Left hindlimb (tissue), 1 donor: ENCODE results near the gene KIAA0232.
"Not testable (repeated sequence)": the region's sequence is repeated elsewhere in the genome, so short reads cannot be mapped to it uniquely, and the experiment has no call there.

Experiments used
- DNase-seq: peaks from one replicate; pipeline ENCODE4 v3.0.0-alpha.2; 2018

The KIAA0232 gene

DNA sequence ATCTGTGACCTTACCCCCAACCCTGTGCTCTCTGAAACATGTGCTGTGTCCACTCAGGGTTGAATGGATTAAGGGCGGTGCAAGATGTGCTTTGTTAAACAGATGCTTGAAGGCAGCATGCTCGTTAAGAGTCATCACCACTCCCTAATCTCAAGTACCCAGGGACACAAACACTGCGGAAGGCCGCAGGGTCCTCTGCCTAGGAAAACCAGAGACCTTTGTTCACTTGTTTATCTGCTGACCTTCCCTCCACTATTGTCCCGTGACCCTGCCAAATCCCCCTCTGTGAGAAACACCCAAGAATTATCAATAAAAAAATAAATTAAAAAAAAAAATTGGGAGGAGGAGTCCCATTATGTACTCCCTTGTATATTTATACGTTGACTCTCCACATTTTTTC, 26.2 kb upstream of the KIAA0232 start:
- DNase-seq = not testable (repeated sequence)

DNA sequence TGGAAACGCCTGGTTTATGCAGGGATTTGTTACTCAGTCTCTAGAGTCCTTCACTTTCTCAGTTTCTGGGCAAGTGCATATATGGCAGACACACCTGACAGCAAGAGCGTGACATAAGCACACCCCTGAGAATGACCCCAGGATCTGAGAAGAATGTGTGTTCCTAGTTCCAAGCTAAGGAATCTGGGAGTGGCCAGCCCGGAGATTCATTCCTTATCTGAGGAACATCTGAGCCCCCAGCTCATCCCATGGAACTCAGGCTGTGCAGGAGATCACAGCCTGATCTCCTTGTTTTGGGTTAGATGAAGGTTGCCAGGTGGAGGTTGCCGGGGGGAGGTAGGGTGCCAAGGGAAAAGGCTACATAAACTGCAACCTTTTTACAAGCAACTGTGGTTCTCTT, 23.8 kb upstream of the KIAA0232 start:
- no peak for DNase-seq

DNA sequence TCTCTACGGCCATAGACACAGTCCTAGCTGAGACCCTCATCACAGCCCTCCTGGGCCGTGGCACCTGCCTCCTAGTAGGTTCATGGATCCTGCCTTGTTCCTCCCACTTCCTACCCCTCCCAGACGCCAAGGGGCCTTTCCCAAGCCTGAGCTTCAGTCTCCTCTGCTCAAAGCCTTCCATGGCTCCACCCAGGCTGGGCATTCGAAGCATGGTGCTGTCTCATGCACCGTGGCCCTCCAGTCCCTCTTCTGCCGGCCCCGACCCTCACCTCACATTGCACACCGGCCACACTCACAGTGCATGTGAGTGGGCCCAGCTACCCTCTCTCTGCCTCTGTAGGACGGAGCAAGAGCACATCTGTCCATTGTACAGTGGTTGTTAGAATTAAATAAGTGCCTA, 21.7 kb upstream of the KIAA0232 start:
- no peak for DNase-seq

DNA sequence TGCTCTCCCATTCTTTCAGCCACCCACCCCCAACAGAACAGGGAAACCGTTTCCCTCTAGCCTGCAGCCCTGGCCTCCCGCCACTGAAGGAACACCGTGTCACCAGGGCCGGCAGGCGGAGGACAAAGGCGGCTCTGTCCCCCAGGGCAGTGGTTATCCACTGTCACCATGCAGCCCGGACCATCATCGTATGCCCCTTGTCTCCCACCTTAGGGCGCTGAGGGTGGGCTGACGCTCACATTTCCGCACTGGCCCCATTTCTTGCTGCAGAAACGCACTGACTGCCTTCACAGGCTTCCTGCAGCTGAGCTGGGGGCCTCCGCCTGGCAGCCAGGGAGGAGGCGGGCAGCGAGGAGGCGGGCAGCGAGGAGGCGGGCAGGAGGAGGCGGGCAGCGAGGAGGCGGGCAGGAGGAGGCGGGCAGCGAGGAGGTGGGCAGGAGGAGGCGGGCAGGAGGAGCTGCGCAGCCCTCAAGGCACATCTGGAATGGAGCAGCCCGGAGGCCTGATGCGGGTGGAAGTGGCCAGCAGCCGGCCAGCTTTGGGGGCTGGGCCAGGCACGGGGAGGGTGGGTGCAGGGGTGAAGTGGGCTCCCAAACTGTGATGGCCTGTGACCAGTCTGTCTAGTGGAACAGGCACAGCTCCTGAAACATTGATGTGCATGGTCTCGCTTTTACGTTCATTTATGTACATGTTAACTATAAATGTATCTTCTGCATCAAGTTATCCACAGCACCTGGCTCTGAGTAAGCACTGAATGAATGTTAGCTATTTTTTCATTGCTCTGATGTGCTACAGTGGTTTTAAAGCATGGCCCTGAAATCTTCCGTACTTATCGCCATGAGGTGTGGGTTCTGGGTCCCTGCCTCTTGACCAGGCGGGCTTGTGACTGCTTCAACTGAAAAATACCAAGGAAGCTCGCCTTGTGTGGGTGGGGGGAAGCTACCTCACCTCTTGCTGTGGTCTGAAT, 20.6 kb upstream of the KIAA0232 start:
- no peak for DNase-seq

DNA sequence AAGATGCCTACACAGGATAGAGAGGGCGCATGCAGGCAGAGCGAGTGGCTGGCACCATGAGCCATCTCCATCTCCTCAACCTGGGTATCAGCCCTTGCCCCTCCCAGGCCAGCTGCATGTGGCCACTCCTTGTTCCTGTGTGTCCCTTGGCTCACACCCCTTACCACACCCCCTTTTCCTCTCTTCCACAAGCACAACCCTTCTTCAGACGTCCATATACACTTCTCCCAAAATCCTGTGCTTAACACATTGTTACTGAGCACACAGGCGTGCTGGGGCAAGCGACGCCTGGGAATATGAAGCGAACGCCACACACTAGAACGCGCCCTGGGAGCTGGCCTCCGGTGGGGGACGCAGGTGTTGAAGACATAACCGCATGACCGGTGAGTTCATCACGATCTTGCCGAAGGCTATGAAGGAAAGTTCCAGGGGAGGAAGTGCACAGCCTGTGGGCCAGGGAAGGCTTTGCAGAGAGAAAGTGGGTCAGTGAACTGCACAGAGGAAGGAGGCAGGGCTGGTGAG, 19.1 kb upstream of the KIAA0232 start:
- no peak for DNase-seq

DNA sequence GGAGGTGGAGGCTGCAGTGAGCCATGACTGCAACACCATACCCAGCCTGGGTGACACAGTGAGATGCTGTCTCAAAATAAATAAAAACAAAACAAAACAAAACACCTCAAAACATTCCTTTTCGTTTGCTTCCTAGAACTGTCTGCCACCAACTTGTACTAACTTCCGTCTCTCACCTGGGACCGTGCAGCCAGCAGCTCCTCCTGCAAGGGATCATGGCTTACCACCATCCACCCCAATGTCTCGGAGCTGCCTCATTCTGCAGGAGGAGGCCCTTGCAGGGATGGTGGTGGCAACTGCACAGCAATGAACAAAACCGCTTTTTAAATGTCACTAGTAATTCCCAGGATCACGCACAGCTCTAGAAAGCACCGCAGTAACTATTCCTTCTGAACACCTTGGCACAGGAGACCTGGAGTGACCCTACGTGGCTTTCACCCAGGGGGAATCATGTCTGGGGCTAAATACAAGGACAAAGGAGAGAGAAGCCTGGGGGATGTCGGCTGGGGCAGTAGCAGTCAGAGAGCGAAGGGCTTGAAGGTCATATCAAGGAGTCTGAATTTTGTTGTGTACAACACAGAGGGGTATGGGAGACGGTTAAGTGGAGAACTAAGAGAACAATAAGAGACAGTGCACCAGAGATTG, 17.4 kb upstream of the KIAA0232 start:
- DNase-seq = no peak

DNA sequence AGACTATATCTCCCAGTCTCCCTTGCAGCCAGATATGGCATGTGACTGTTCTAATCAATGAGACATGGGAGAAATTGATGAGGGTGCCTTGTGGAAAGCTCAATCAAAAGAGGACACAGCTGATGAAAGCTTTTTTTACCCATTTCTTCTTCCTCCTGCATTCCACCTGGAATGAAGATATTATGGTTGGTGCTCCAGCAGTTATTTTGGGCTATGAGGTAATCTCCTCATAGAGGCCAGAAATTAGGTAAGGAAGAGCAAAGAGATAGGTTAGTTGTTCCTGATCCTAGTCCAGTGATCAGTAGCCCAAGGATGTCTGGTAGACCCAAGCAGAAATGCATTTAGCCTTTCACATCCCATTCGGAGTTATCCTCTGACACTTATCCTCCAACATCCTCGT, 16.8 kb upstream of the KIAA0232 start:
- no peak for DNase-seq

DNA sequence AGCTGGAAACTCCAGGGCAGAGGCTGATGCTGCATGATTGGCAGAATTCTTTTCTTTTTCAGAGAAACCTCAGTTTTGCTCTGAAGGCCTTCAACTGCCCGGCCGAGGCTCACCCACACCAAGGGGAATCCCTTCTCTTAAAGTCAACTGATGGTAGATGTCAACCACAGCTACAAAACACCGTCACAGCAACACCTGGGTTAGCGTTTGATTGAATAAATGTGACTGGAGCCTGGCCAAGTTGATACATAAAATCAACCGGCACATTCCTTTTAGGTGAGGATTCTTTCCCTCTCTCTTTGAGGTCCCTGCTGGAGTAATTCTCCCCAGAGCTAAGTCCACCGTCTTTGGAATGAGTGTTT, 15.2 kb upstream of the KIAA0232 start:
- DNase-seq = no peak

DNA sequence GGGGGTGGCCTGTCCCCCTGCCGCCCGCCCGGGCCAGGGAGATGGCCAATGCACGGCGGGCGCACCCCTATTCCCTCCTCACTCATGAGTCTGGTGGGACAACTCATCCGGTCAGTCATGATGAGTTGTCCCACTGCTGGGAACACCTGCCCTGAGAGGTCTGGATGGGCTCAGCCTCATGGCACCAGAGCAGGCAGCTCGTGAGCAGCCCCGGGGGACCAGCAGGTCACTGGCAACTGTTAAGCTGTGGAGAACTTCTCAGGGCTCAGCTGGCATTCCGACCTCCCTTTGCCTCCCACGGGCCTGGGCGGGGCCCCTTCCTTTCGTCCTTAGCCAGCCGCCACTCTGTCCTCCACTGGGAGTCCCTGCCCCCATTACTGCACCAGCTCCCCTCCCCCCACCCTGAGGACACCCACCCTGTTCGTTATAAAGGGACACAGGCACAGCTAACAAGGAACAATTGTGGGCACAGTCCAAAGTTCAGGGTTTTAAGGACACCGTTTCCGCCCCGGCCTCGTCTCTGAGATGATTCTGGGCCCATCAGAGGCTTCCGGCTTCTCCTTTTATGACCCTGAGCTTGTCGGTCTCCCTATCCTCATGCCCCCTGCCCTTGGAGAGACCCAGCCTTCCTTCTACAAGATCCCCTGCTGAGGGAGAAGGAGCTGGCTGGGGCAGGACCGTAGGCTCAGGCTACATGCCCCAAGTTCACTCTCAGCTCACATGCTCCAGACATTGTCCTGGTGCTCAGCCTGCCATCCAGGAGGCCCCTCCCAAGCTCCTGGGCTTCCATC, 14.6 kb upstream of the KIAA0232 start:
- no peak for DNase-seq

DNA sequence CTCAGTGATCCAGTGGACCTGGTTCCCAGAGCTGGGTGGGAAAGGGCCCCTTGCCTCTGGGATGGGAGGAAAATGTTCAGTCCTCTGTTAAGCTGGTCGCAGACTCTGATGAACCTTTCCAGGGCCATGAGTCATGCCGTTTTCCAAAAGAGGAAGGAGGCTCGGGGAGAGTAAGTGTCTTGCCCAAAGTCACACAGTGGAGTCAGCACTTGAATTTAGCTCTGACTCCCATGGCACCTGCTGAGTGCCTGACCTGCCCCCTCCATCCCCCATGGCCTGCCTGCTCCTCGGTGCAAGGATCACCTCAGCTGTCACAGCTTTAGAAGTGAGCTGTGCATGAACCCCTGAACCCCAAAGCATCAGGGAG, 14.0 kb upstream of the KIAA0232 start:
- DNase-seq = no peak

DNA sequence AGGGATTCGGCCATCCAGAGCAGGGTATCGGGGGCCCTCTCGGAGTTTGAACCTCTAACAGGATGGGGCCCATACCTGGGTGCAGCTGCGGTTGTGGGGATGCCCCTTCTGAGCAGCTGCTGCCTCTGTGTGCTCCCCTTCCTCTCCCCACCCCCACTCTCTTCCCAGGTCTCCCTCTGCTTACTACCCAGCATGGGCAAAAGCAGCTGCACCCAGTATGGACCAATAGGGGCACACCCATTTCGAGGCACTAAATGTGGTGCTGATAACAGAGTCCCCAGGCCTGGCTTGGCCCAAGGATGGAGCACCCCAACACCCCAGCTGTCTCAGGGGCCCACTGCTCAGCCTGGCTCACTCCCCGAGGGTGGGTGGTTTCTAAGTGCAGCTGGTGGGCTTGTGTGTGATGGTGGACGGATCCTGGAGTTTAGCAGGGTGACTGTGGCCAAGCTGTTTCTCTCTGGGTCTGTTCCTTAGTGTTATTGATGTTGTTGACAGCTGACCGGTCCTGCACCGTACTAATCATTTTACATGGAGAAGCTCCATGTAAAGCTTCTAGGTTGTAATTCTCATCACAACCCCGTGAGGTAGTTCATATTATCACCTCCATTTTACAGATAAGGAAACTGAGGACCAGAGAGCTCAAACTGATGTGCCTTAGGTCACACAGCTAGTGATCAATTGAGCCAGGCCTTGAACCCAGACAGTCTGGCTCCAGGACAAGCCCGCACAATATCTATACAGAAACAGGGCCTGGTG, 13.1 kb upstream of the KIAA0232 start:
- DNase-seq = no peak

DNA sequence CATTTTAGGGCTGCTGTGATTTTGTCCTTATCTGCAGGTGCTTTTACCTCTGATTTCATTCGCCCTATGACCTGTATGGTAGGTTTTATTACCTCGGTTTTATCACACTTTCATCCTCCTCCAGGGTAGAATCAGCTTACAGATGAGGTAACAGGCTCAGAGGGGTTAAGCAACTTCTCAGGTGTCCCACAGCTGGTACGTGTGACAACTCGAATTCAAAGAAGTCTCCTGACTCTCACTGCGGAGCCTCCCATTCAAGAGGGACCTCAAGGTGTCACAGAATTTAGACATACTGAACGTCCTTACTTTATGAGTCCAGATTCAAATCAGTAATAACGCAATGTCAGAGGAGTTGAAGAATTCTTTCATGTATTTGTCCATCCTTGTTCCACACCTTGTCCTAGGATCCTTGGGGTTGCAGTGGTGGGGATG, 12.5 kb upstream of the KIAA0232 start:
- no peak for DNase-seq

DNA sequence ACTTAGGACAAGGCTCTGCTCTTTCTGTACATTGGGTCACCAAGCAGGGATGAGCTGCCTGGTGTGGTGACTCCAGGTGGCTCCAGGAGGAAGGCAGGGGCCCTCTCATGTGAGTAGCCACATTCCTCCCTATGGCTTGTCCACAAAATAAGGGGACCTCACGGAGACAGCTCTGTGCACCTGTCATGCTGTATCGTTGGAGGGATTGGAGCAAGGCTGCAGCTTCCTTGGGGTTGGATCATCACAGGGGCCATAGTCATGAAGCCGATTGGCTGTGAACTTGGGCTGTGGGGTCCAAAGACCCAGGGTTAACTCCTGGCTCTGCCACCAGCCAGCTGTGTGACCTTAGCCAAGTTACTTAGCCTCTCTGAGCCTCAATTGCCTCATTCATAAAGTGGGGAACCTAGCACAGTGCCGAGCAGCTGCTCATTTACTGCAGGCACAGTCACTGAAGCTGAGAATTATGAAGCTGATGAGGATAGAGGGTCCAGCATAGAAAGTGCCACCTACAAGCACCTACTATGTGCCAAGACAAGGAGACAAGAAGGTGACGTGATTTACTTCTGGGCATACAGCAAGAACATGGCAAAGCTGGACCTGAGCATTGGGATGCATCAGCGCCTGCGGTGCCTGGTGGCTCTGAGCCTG, 11.8 kb upstream of the KIAA0232 start:
- DNase-seq = no peak

DNA sequence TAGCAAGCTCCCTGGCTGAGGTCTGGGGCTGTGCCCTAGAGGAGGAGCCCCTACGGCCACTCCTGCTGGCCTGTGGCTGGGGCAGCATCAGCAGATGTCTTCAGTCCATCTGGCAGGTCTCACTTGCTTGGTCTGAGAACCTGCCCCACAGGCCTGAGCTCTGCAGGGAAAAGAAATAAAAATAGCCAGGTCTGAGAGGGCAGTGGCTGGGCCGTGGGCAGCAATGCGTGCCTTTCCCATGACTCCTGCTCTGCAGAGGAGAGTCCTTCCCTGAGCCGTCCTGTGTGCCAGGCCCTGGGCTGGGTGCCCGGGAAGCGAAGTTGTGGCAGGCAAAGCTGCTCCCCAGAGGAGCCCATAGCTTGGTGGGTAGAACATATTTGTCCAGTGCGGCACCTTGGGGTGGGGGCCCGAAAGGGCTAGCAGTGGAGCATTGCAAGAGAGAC, 11.3 kb upstream of the KIAA0232 start:
- DNase-seq = no peak

DNA sequence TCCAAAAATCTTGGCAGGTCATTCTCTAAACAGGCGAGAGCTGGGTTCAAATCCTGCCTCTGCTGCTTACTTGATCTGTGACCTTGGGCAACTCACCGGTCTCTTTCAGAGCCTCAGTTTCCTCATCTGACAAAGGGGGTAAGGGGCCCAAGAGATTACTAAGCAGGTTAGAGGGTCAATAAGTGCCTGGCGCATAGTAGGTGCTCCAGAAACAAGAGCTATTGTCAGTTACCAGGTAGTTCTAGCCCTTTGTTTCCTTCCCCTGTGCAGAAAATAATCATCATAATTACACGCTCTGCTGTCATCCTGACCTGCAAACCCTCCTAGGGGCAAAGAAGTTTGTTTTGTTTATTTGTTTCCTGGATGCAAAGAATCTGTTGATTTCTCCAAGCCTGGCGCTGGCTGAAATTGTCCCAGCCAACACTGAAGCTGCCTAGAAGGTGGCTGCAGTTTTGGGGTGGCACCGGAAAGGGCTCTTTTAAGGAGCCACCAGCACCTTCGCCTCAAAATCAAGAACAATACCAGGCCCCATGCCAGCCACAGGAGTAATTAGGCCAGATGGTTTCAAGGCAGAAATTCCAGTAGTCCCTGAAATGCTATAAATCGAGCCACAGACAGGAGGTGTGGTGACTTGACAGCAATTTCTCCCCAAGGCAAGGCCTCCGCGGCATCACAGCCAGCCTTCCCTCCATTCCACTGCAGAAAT, 10.2 kb upstream of the KIAA0232 start:
- no peak for DNase-seq

DNA sequence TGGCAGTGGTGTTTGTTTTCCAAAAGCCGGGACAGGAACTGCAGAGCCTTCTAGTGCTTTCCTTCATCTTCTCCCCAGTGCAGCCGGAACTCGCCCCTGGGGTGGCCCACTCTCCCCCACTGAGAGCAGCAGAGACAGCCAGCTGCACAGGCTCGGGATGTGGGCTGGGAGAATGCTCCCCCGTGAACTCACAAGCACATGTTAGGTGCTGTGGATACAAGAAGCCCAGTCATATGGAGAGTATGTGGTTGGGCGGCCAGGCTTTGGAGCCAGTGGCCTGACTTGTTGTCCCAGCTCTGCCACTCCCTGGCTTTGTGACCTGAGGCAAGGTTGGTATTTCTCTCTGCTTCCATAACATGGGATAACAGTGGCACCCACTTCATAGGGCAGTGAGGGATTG, 9.4 kb upstream of the KIAA0232 start:
- no peak for DNase-seq

DNA sequence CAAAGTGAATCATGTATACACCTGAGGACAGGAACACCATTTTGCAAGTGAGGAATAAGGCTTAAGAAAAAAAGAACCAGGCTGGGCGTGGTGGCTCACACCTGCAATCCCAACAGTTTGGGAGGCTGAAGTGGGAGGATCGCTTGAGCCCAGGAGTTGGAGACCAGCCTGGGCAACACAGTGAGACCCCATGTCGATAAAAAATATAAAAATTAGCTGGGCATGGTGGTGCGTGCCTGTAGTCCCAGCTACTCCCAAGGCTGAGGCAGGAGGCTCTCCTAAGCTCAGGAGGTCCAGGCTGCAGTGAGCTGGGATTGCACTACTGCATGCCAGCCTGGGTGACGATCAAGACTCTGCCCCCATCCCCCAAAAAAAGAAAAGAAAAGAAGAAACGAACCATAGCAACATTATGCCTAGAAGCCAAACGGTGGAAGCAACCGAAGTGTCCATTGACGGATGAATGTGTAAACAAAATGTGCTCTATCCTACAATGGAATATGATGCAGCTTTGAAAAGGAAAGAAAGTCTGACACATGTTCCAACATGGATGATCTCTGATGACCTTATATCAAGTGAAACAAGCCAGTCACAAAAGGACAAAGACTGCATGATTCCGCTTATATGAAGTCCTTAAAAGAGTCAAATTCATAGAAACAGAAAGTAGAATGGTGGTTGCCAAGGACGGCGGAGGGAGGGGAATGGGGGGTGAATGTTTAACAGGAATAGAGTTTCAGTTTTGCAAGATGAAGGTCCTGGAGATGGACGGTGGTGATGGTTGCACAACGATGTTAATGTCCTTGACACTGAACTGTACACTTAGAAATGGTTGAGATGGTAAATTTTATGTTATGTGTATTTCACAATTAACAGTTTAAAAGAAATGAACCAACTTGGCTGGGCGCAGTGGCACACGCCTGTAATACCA, 8.6 kb upstream of the KIAA0232 start:
- no peak for DNase-seq

DNA sequence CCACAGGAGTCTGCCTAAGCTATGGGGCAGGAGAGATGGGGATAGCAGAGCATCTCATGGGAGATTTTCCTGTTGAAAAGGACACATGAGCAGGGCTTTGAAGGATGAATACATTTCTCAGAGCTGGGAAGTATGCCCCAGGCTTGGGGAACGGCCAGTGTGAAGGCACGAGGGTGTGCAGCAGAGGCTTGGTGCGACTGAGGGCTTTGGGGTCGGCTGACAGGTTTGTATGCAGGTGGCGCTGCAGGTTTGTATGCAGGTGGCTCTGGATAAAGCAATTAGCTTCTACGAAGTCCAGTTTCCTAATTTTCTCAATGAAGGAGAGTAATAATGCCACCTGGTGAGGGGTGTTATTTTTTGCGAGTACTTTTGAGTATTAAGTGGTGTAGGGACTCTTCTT, 6.8 kb upstream of the KIAA0232 start:
- DNase-seq = no peak

DNA sequence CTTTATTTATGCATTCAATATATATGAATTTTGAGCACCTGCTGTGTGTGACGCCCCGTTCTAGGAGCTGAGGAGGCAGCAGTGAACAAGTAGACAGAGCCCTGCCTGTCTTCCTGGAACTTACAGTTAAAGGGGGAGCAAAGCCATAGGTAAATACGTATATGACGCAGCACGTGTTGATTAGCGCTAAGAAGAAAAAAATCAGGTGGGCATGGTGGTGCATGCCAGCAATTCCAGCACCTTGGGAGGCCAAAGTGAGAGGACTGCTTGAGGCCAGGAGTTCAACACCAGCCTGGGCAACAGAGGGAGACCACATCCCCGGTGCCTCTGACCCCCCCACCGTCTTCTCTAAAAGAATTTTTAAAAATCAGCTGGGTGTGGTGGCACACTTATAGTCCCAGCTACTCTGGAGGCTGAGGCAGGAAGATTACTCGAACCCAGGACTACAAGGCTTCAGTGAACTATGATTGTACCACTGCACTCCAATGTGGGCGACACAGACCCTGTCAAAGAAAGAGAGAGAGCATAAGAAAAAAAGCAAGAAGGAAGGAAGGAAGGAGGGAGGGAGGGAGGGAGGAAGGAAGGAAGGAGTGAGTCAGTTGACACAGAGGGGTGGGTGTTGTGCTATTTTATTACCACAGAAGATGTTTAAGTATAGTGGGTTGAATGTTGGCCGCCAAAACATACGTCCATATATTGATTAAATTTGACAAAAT, 5.4 kb upstream of the KIAA0232 start:
- no peak for DNase-seq
